H1 (cell line): Measurements from ENCODE around the gene NEDD9. TPM values are rescaled to one million over a fixed set of nuclear protein-coding genes. Genes with fewer than 3 reads are reported as not detected.
A peak's percentile ranks its signal among the peaks of the same experiment; 100 is the strongest.

Source experiments
- CTCF ChIA-PET: fragments of 300-600 bp; sonication (Branson Sonifier 250); formaldehyde crosslinking; loops from one replicate; lab custom pipeline; 2021; ENCODE audit not compliant: partially characterized antibody; lab: Charles Lee
- POLR2A ChIA-PET: fragments of 300-600 bp; sonication (Branson Sonifier 250); formaldehyde crosslinking; loops from one replicate; lab custom pipeline; 2021; ENCODE audit warnings: inconsistent platforms; ENCODE audit not compliant: partially characterized antibody; lab: Charles Lee
- DNase-seq, 2 experiments: peaks; one replicate each; pipeline versions ENCODE4 v3.0.0 to v3.0.0-alpha.2; 2010 to 2022; ENCODE audit warnings: low spot score in 2 of 2, low read depth in 1 of 2, mixed read lengths in 1 of 2
- FAIRE-seq: peaks from 2 replicates; lab custom pipeline; 2011; peaks lifted over from hg19 to GRCh38; lab: Jason Lieb, UNC
- H2AFZ ChIP-seq: 2 replicates; pipeline ENCODE4 v1.8.1; 2012; ENCODE audit warnings: low read length, inconsistent platforms
- H2AK5ac ChIP-seq: 2 replicates; pipeline ENCODE4 v1.6.1; 2013; ENCODE audit warnings: low read depth, low read length
- H2BK120ac ChIP-seq: replicated peaks from 2 replicates; pipeline ENCODE3; 2013; ENCODE audit warnings: low read depth, low read length, inconsistent platforms
- H2BK12ac ChIP-seq: 2 replicates; pipeline ENCODE4 v1.6.1; 2013; ENCODE audit warnings: low read depth, low read length
- H2BK15ac ChIP-seq: 2 replicates; pipeline ENCODE4 v1.6.1; 2013; ENCODE audit warnings: low read length
- H2BK20ac ChIP-seq: 2 replicates; pipeline ENCODE4 v1.6.1; 2013; ENCODE audit warnings: low read length
- H2BK5ac ChIP-seq: 2 replicates; pipeline ENCODE4 v1.6.1; 2013; ENCODE audit warnings: low read depth, low read length
- H3K14ac ChIP-seq: 2 replicates; pipeline ENCODE4 v1.6.1; 2013; ENCODE audit warnings: inconsistent platforms; ENCODE audit not compliant: insufficient read length
- H3K18ac ChIP-seq: 2 replicates; pipeline ENCODE4 v1.6.1; 2013; ENCODE audit warnings: low read length; ENCODE audit errors: extremely low read depth
- H3K23ac ChIP-seq: 2 replicates; pipeline ENCODE4 v1.6.1; 2013; ENCODE audit warnings: inconsistent platforms; ENCODE audit not compliant: insufficient read length
- H3K23me2 ChIP-seq: 2 replicates; pipeline ENCODE4 v1.6.1; 2013; ENCODE audit warnings: low read depth, low read length
- H3K27ac ChIP-seq: 2 replicates; pipeline ENCODE4 v1.6.1; 2011; ENCODE audit warnings: low read depth, low read length, inconsistent platforms
- H3K27me3 ChIP-seq, 4 experiments: replicated peaks in 1 of 4; 1 replicate in 1 of 4; 2 replicates in 3 of 4; pipeline versions ENCODE4 v1.6.1 to v1.8.1; 2011 to 2013; ENCODE audit warnings: low read length in 3 of 4, mild to moderate bottlenecking in 3 of 4, inconsistent platforms in 2 of 4, mixed read lengths in 2 of 4, moderate library complexity in 1 of 4; ENCODE audit not compliant: control insufficient read depth in 3 of 4, insufficient read depth in 3 of 4; ENCODE audit errors: extremely low read depth in 1 of 4
- H3K36me3 ChIP-seq, 4 experiments: 2 replicates each; pipeline versions ENCODE4 v1.6.1 to v1.8.1; 2011 to 2013; ENCODE audit warnings: mild to moderate bottlenecking in 4 of 4, low read length in 3 of 4, moderate library complexity in 2 of 4, control low read depth in 1 of 4, inconsistent platforms in 1 of 4; ENCODE audit not compliant: insufficient read depth in 4 of 4, control insufficient read depth in 2 of 4
- H3K4ac ChIP-seq: replicated peaks from 2 replicates; pipeline ENCODE3; 2013; ENCODE audit warnings: low read length, low read depth, mixed read lengths, inconsistent platforms; ENCODE audit not compliant: insufficient read length
- H3K4me1 ChIP-seq, 4 experiments: replicated peaks in 1 of 4; 1 replicate in 1 of 4; 2 replicates in 3 of 4; pipeline versions ENCODE4 v1.6.1 to v1.8.1; 2011 to 2013; ENCODE audit warnings: low read length in 3 of 4, inconsistent platforms in 2 of 4, mixed read lengths in 1 of 4; ENCODE audit not compliant: insufficient read depth in 4 of 4, control insufficient read depth in 3 of 4
- H3K4me2 ChIP-seq, 2 experiments: 2 replicates each; pipeline versions ENCODE4 v1.6.1 to v1.8.1; 2011 to 2013; ENCODE audit warnings: low read depth in 2 of 2, low read length in 2 of 2, control low read depth in 1 of 2, inconsistent platforms in 1 of 2, mild to moderate bottlenecking in 1 of 2; ENCODE audit not compliant: insufficient read depth in 1 of 2
- H3K4me3 ChIP-seq, 4 experiments: fragments of 200-600, 300-600 bp in 1 of 4; sonication (generic), shearing (Covaris generic), sonication (Bioruptor Twin) in 1 of 4; 2 replicates each; pipeline versions ENCODE4 v1.5.1 to v1.8.1; 2011 to 2016; ENCODE audit warnings: low read length in 4 of 4, low read depth in 3 of 4, control low read depth in 2 of 4, inconsistent platforms in 2 of 4, mild to moderate bottlenecking in 2 of 4, mixed read lengths in 1 of 4, moderate library complexity in 1 of 4; ENCODE audit not compliant: insufficient read depth in 2 of 4; ENCODE audit errors: extremely low read depth in 1 of 4
- H3K56ac ChIP-seq: replicated peaks from 2 replicates; pipeline ENCODE3; 2013; ENCODE audit warnings: low read depth, mild to moderate bottlenecking, mixed read lengths, low read length, inconsistent platforms; ENCODE audit not compliant: insufficient read length
- H3K79me1 ChIP-seq: 2 replicates; pipeline ENCODE4 v1.6.1; 2013; ENCODE audit warnings: low read depth, low read length, control low read depth
- H3K79me2 ChIP-seq, 2 experiments: 2 replicates each; pipeline versions ENCODE4 v1.6.1 to v1.8.1; 2012 to 2013; ENCODE audit warnings: low read length in 2 of 2, mild to moderate bottlenecking in 2 of 2, inconsistent platforms in 1 of 2; ENCODE audit not compliant: insufficient read depth in 2 of 2, control insufficient read depth in 1 of 2
- H3K9ac ChIP-seq, 4 experiments: replicated peaks in 1 of 4; 1 replicate in 1 of 4; 2 replicates in 3 of 4; pipeline versions ENCODE4 v1.6.1 to v1.8.1; 2011 to 2013; ENCODE audit warnings: low read depth in 3 of 4, low read length in 3 of 4, control low read depth in 2 of 4, mild to moderate bottlenecking in 2 of 4, moderate library complexity in 2 of 4, inconsistent platforms in 1 of 4; ENCODE audit errors: extremely low read depth in 1 of 4
- H3K9me3 ChIP-seq, 2 experiments: 2 replicates each; pipeline versions ENCODE4 v1.6.1 to v1.8.1; 2012 to 2013; ENCODE audit warnings: mild to moderate bottlenecking in 2 of 2, moderate library complexity in 2 of 2, control low read depth in 1 of 2, inconsistent platforms in 1 of 2, low read depth in 1 of 2, low read length in 1 of 2, mixed read lengths in 1 of 2; ENCODE audit not compliant: insufficient read depth in 2 of 2
- H4K20me1 ChIP-seq, 2 experiments: replicated peaks in 1 of 2; 2 replicates each; pipeline versions ENCODE3 to v1.8.1; 2011 to 2013; ENCODE audit warnings: inconsistent platforms in 2 of 2, low read length in 2 of 2, mild to moderate bottlenecking in 1 of 2; ENCODE audit not compliant: insufficient read depth in 2 of 2, control insufficient read depth in 1 of 2
- H4K5ac ChIP-seq: 2 replicates; pipeline ENCODE4 v1.6.1; 2013; ENCODE audit warnings: low read length, low read depth, mixed read lengths, inconsistent platforms; ENCODE audit not compliant: insufficient read length
- H4K8ac ChIP-seq: 2 replicates; pipeline ENCODE4 v1.8.0; 2013; ENCODE audit warnings: mild to moderate bottlenecking, moderate library complexity, low read length, inconsistent platforms; ENCODE audit not compliant: insufficient read depth; ENCODE audit errors: extremely low read depth
- H4K91ac ChIP-seq: replicated peaks from 2 replicates; pipeline ENCODE3; 2013; ENCODE audit warnings: low read length, mixed read lengths, inconsistent platforms; ENCODE audit not compliant: insufficient read length
- CHD1 ChIP-seq: IDR thresholded peaks from 2 replicates; pipeline ENCODE4 v1.6.1; 2012; ENCODE audit warnings: low read depth, low read length, improper control_type of control experiment
- NRF1 ChIP-seq: IDR thresholded peaks from 2 replicates; pipeline ENCODE4 v1.6.1; 2011; ENCODE audit warnings: mild to moderate bottlenecking, low read depth, low read length, improper control_type of control experiment
- SAP30 ChIP-seq: fragments of 300-600 bp; sonication (generic); IDR thresholded peaks from 2 replicates; pipeline ENCODE4 v1.7.1; 2012; ENCODE audit warnings: low read length, moderate library complexity, mild to moderate bottlenecking, inconsistent platforms; ENCODE audit not compliant: insufficient read depth, insufficient replicate concordance
- SIRT6 ChIP-seq: IDR thresholded peaks from one replicate; pipeline ENCODE4 v1.7.1; 2012; ENCODE audit warnings: low read length, inconsistent platforms
- TCF12 ChIP-seq: IDR thresholded peaks from 2 replicates; pipeline ENCODE4 v1.6.1; 2011; ENCODE audit warnings: low read depth, mild to moderate bottlenecking, low read length
- YY1 ChIP-seq: IDR thresholded peaks from 2 replicates; pipeline ENCODE4 v1.6.1; 2011; ENCODE audit warnings: low read depth, mild to moderate bottlenecking, low read length
- WGBS, 2 experiments: shearing (Covaris generic) in 1 of 2; methylation state at CpG; one replicate each; pipeline versions ENCODE4 v1.1.6 to v1.1.7; 2013 to 2015; ENCODE audit warnings: low lambda C conversion rate in 2 of 2, mixed read lengths in 2 of 2, inconsistent platforms in 1 of 2, low coverage in 1 of 2, missing lambda C conversion rate in 1 of 2; ENCODE audit not compliant: insufficient replicate concordance in 2 of 2, insufficient coverage in 1 of 2, insufficient read length in 1 of 2; ENCODE audit errors: extremely low coverage in 1 of 2, missing lambda C conversion rate in 1 of 2; 5-methylcytosine and 5-hydroxymethylcytosine counted together
- polyA plus RNA-seq, 7 experiments: library from polyadenylated mRNA; depleted of rRNA in 3 of 7; stranded (reverse) in 5 of 7; unstranded in 2 of 7; fragments of >200 nt in 5 of 7; fragments of 200-250 nt in 2 of 7; gene quantifications; 1 replicate in 5 of 7; 2 replicates in 1 of 7; 4 replicates in 1 of 7; pipeline versions ENCODE4 v1.2.1 to v1.2.3, GENCODE V29; 2011 to 2013; ENCODE audit warnings: missing spikeins in 2 of 7, mixed read lengths in 2 of 7
- total RNA-seq: library from RNA; stranded (reverse); fragmentation: NEBNext Ultra II Directional; extraction: Animal tissue kit (Norgen Biotek cat#: 25700); gene quantifications from 2 replicates; pipeline ENCODE4 v1.2.1, GENCODE V29; 2021

The NEDD9 gene
- total and polyA plus RNA-seq, 2 of the 8 experiments (the other 6 are each of a cell fraction or from before 2014, with no cell fraction given): 3.6 to 12.0 TPM

DNA sequence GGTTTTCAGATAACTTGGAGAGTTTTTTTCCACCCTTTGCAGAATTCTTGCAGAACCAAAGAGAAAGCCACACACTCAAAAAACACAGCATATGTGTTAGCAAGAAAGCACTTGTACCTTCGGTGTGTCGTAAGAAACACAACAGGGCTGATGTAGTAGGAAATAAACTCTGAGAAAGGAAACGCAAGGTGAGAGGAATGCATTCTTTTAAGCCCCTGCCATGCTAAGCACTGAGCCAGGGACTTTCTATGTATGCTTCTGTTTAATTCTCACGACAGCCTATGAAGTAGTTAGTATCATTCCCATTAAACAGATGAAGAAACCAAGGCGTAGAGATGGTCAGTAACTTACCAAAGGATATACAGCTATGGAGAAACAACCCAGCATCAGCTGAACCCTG, 23.1 kb downstream of the NEDD9 start:
- Histone ChIP-seq H3K27me3 (no peaks in the 10 kb centered on the region; a peak in 1 of 7 replicates), H3K23me2 (no peaks in the 10 kb centered on the region), H3K14ac (no peak overlapping the region), H2BK12ac (no peak overlapping the region), H3K4me2 (no peak overlapping the region; a peak in 1 of 4 replicates), H2BK15ac (no peak overlapping the region), H3K4me1 (peaks cover 0 to 21% (median 8%) of the 10 kb centered on the region in 4 experiments), H4K91ac (no peak overlapping the region), H4K5ac (no peak overlapping the region), H2BK5ac (no peak overlapping the region), H2BK20ac (0 out of 2 replicates have a peak overlapping the region, but pooled peaks have one; percentile 34), H3K9me3 (no peaks in the 10 kb centered on the region), H4K8ac (no peak overlapping the region), H3K4ac (no peak overlapping the region), H3K56ac (no peak overlapping the region), H3K23ac (no peak overlapping the region), H3K36me3 (0 out of 8 replicates have a peak, but pooled peaks cover 0 to 3% (median 0%) of the 10 kb centered on the region in 4 experiments), H3K9ac (no peak overlapping the region; a peak in 1 of 7 replicates), H3K4me3 (no peak overlapping the region), H3K27ac (no peak overlapping the region), H3K18ac (no peak overlapping the region), H2AK5ac (peak overlapping the region; percentile 49; the same call in 1 of the 2 replicates), H4K20me1 (no peaks in the 10 kb centered on the region), H3K79me1 (no peaks in the 10 kb centered on the region), H3K79me2 (no peaks in the 10 kb centered on the region), H2AFZ (no peak overlapping the region), H2BK120ac (no peak overlapping the region)
- CTCF ChIA-PET: no interaction called here
- 75% methylated on average over 5 of the region's 5 CpGs; no CpG with 5 or more reads in 1 of the 2 experiments for WGBS, 2 experiments
- DNase-seq (no peak), FAIRE-seq (no peak)
- POLR2A ChIA-PET: interaction anchor here (1.0 to 1.2 kb wide), 2 partner anchors 10 to 13 kb away, joined by 3 to 4 read pairs; no protein-coding TSS in a partner anchor
- no peak for TF ChIP-seq SIRT6
- no peak for TF ChIP-seq SAP30
- no peak for TF ChIP-seq CHD1
- TF ChIP-seq NRF1: no peak
- no peak for TF ChIP-seq TCF12
- TF ChIP-seq YY1: no peak
